Measurements from ENCODE around the gene ZNF92. TPM values are rescaled to one million over a fixed set of nuclear protein-coding genes. Genes with fewer than 3 reads are reported as not detected.
"Not testable (repeated sequence)": the region's sequence is repeated elsewhere in the genome, so short reads cannot be mapped to it uniquely, and the experiment has no call there.

ZNF92 gene
- total RNA-seq, 2 donors from 2014 or later, result 16.8 to 21.5 TPM

- H3K27ac Mint-ChIP-seq, result peak overlapping the region; percentile 65
- ATAC-seq (replicated peaks in 1 of 2), result peak; percentile 65 to 80
- peaks cover 8 to 63% of the 10 kb centered on the region in 2 donors for H3K36me3 Mint-ChIP-seq (ENCODE audit: insufficient read depth in 2 of 2)
- H3K4me1 Mint-ChIP-seq (ENCODE audit: low read depth), result peaks cover 6% of the 10 kb centered on the region
- no peak overlapping the region for H3K4me3 Mint-ChIP-seq
- peaks cover 0 to 3% of the 10 kb centered on the region in 2 donors for H3K9me3 Mint-ChIP-seq
- H3K27me3 Mint-ChIP-seq (ENCODE audit: low read depth), result no peaks in the 10 kb centered on the region
- DNase-seq, result peak in 1 of 2 donors; percentile 4
These were observed 16.9 kb downstream of the ZNF92 start for GRCh38 chr7:65390588-65390987.

- peaks cover 17 to 69% of the 10 kb centered on the region in 2 donors for H3K36me3 Mint-ChIP-seq (ENCODE audit: insufficient read depth in 2 of 2)
- no peak overlapping the region for H3K27ac Mint-ChIP-seq
- peaks cover 4 to 10% of the 10 kb centered on the region in 2 donors for H3K9me3 Mint-ChIP-seq
- ATAC-seq (replicated peaks in 1 of 2) (no peak), DNase-seq (no peak)
- no peak overlapping the region for H3K4me3 Mint-ChIP-seq
- no peaks in the 10 kb centered on the region for H3K27me3 Mint-ChIP-seq (ENCODE audit: low read depth)
- H3K4me1 Mint-ChIP-seq (ENCODE audit: low read depth), result no peaks in the 10 kb centered on the region
These were observed 24.1 kb downstream of the ZNF92 start for GRCh38 chr7:65397730-65398142.

- not testable (repeated sequence) for H3K4me3 Mint-ChIP-seq; H3K27me3 Mint-ChIP-seq (ENCODE audit: low read depth); H3K9me3 Mint-ChIP-seq; ATAC-seq (replicated peaks in 1 of 2); H3K4me1 Mint-ChIP-seq (ENCODE audit: low read depth); H3K27ac Mint-ChIP-seq; DNase-seq
- H3K36me3 Mint-ChIP-seq (ENCODE audit: insufficient read depth in 2 of 2), result peaks cover 15 to 66% of the 10 kb centered on the region in 2 donors
These were observed 25.0 kb downstream of the ZNF92 start for GRCh38 chr7:65398671-65399070.

GRCh38 chr7:65399101-65399500, 25.4 kb downstream of the ZNF92 start:
- H3K27ac Mint-ChIP-seq; DNase-seq; H3K27me3 Mint-ChIP-seq (ENCODE audit: low read depth); H3K4me3 Mint-ChIP-seq; ATAC-seq (replicated peaks in 1 of 2); H3K4me1 Mint-ChIP-seq (ENCODE audit: low read depth): not testable (repeated sequence)
- H3K36me3 Mint-ChIP-seq (ENCODE audit: insufficient read depth in 2 of 2), result peaks cover 15 to 62% of the 10 kb centered on the region in 2 donors
- H3K9me3 Mint-ChIP-seq, result peaks cover 4 to 12% of the 10 kb centered on the region in 2 donors

GRCh38 chr7:65404020-65404419, 30.4 kb downstream of the ZNF92 start:
- H3K4me3 Mint-ChIP-seq, result no peak overlapping the region
- no peak for DNase-seq
- no peak for ATAC-seq (replicated peaks in 1 of 2)
- H3K9me3 Mint-ChIP-seq, result peaks cover 11 to 17% of the 10 kb centered on the region in 2 donors
- H3K4me1 Mint-ChIP-seq (ENCODE audit: low read depth), result no peaks in the 10 kb centered on the region
- no peak overlapping the region for H3K27ac Mint-ChIP-seq
- H3K27me3 Mint-ChIP-seq (ENCODE audit: low read depth), result no peaks in the 10 kb centered on the region
- peaks cover 15 to 32% of the 10 kb centered on the region in 2 donors for H3K36me3 Mint-ChIP-seq (ENCODE audit: insufficient read depth in 2 of 2)

GRCh38 chr7:65406706-65407105, 33.1 kb downstream of the ZNF92 start:
- not testable (repeated sequence) for H3K4me3 Mint-ChIP-seq; H3K4me1 Mint-ChIP-seq (ENCODE audit: low read depth); H3K27ac Mint-ChIP-seq; DNase-seq; ATAC-seq (replicated peaks in 1 of 2); H3K27me3 Mint-ChIP-seq (ENCODE audit: low read depth)
- Mint-ChIP-seq H3K36me3 (ENCODE audit: insufficient read depth in 2 of 2) (peaks cover 10 to 16% of the 10 kb centered on the region in 2 donors), H3K9me3 (peaks cover 9 to 15% of the 10 kb centered on the region in 2 donors)

- Mint-ChIP-seq H3K36me3 (ENCODE audit: insufficient read depth in 2 of 2) (peaks cover 10 to 14% of the 10 kb centered on the region in 2 donors), H3K4me1 (ENCODE audit: low read depth) (no peaks in the 10 kb centered on the region), H3K4me3 (no peak overlapping the region), H3K27ac (no peak overlapping the region), H3K27me3 (ENCODE audit: low read depth) (no peaks in the 10 kb centered on the region), H3K9me3 (peaks cover 6 to 14% of the 10 kb centered on the region in 2 donors)
- no peak for DNase-seq
- no peak for ATAC-seq (replicated peaks in 1 of 2)
These were observed 35.7 kb downstream of the ZNF92 start for GRCh38 chr7:65409363-65409762.

GRCh38 chr7:65411249-65411648, 37.6 kb downstream of the ZNF92 start:
- peaks cover 7 to 9% of the 10 kb centered on the region in 2 donors for H3K36me3 Mint-ChIP-seq (ENCODE audit: insufficient read depth in 2 of 2)
- no peak overlapping the region for H3K27ac Mint-ChIP-seq
- H3K9me3 Mint-ChIP-seq, result peaks cover 5 to 14% of the 10 kb centered on the region in 2 donors
- DNase-seq (no peak), ATAC-seq (replicated peaks in 1 of 2) (no peak)
- H3K27me3 Mint-ChIP-seq (ENCODE audit: low read depth), result no peaks in the 10 kb centered on the region
- H3K4me3 Mint-ChIP-seq, result no peak overlapping the region
- no peaks in the 10 kb centered on the region for H3K4me1 Mint-ChIP-seq (ENCODE audit: low read depth)

GRCh38 chr7:65422670-65423069, 49.0 kb downstream of the ZNF92 start:
- ATAC-seq (replicated peaks in 1 of 2), result no peak
- no peaks in the 10 kb centered on the region for H3K27me3 Mint-ChIP-seq (ENCODE audit: low read depth)
- DNase-seq, result no peak
- peaks cover 9 to 15% of the 10 kb centered on the region in 2 donors for H3K36me3 Mint-ChIP-seq (ENCODE audit: insufficient read depth in 2 of 2)
- H3K4me1 Mint-ChIP-seq (ENCODE audit: low read depth), result no peaks in the 10 kb centered on the region
- H3K4me3 Mint-ChIP-seq, result no peak overlapping the region
- peaks cover 16 to 17% of the 10 kb centered on the region in 2 donors for H3K9me3 Mint-ChIP-seq
- no peak overlapping the region for H3K27ac Mint-ChIP-seq

GRCh38 chr7:65423286-65423685, 49.6 kb downstream of the ZNF92 start:
- H3K4me3 Mint-ChIP-seq; ATAC-seq (replicated peaks in 1 of 2); H3K4me1 Mint-ChIP-seq (ENCODE audit: low read depth); H3K27ac Mint-ChIP-seq; H3K27me3 Mint-ChIP-seq (ENCODE audit: low read depth); DNase-seq: not testable (repeated sequence)
- Mint-ChIP-seq H3K36me3 (ENCODE audit: insufficient read depth in 2 of 2) (peaks cover 9 to 16% of the 10 kb centered on the region in 2 donors), H3K9me3 (peaks cover 18 to 19% of the 10 kb centered on the region in 2 donors)

GRCh38 chr7:65429642-65430343, 56.1 kb downstream of the ZNF92 start:
- Mint-ChIP-seq H3K4me1 (ENCODE audit: low read depth) (no peaks in the 10 kb centered on the region), H3K27ac (no peak overlapping the region), H3K36me3 (ENCODE audit: insufficient read depth in 2 of 2) (peaks cover 10 to 23% of the 10 kb centered on the region in 2 donors), H3K4me3 (no peak overlapping the region), H3K9me3 (peaks cover 18 to 32% of the 10 kb centered on the region in 2 donors), H3K27me3 (ENCODE audit: low read depth) (no peaks in the 10 kb centered on the region)
- DNase-seq (no peak), ATAC-seq (replicated peaks in 1 of 2) (no peak)

- peaks cover 15 to 28% of the 10 kb centered on the region in 2 donors for H3K9me3 Mint-ChIP-seq
- no peak overlapping the region for H3K27ac Mint-ChIP-seq
- no peaks in the 10 kb centered on the region for H3K27me3 Mint-ChIP-seq (ENCODE audit: low read depth)
- no peak for ATAC-seq (replicated peaks in 1 of 2)
- DNase-seq, result no peak
- peaks cover 10 to 20% of the 10 kb centered on the region in 2 donors for H3K36me3 Mint-ChIP-seq (ENCODE audit: insufficient read depth in 2 of 2)
- H3K4me3 Mint-ChIP-seq, result no peak overlapping the region
- H3K4me1 Mint-ChIP-seq (ENCODE audit: low read depth), result no peaks in the 10 kb centered on the region
These were observed 56.9 kb downstream of the ZNF92 start for GRCh38 chr7:65430344-65431186.

- Mint-ChIP-seq H3K27ac (no peak overlapping the region), H3K27me3 (ENCODE audit: low read depth) (no peaks in the 10 kb centered on the region), H3K4me3 (no peak overlapping the region), H3K36me3 (ENCODE audit: insufficient read depth in 2 of 2) (peaks cover 4 to 12% of the 10 kb centered on the region in 2 donors), H3K9me3 (peaks cover 9 to 16% of the 10 kb centered on the region in 2 donors), H3K4me1 (ENCODE audit: low read depth) (no peaks in the 10 kb centered on the region)
- no peak for ATAC-seq (replicated peaks in 1 of 2)
- DNase-seq, result no peak
These were observed 60.7 kb downstream of the ZNF92 start for GRCh38 chr7:65434307-65434706.

Measured in activated T-cell treated with anti-CD3 and anti-CD28 coated beads, Interleukin-2, amount 50 U/mL, for 72 hours (primary cell).